Dendritic cell treated with granulocyte-macrophage colony-stimulating factor and Interleukin-4, amounts not matched to agents 40 ng/mL and 50 ng/mL, for 4 days (primary cell): ENCODE results near the gene A1BG.
"Not testable (repeated sequence)": the region's sequence is repeated elsewhere in the genome, so short reads cannot be mapped to it uniquely, and the experiment has no call there.

Source experiments
- H3K27ac Mint-ChIP-seq: one replicate; pipeline ENCODE4 v1.8.0; 2022; ENCODE audit warnings: mild to moderate bottlenecking, mixed read lengths
- H3K27me3 Mint-ChIP-seq: one replicate; pipeline ENCODE4 v1.8.0; 2022; ENCODE audit warnings: mild to moderate bottlenecking, mixed read lengths
- H3K36me3 Mint-ChIP-seq: one replicate; pipeline ENCODE4 v1.8.0; 2022; ENCODE audit warnings: low read depth, mixed read lengths
- H3K4me1 Mint-ChIP-seq: one replicate; pipeline ENCODE4 v1.8.0; 2022; ENCODE audit warnings: low read depth, mixed read lengths
- H3K4me3 Mint-ChIP-seq: one replicate; pipeline ENCODE4 v1.8.0; 2022; ENCODE audit warnings: mild to moderate bottlenecking, moderate library complexity, mixed read lengths
- H3K9me3 Mint-ChIP-seq: one replicate; pipeline ENCODE4 v1.8.0; 2022; ENCODE audit warnings: mixed read lengths
- intact Hi-C: fragments of 100-400 bp; cut with micrococcal nuclease; formaldehyde crosslinking; loops from one replicate; pipeline ENCODE4 v1.15.0; 2022

The A1BG gene

DNA sequence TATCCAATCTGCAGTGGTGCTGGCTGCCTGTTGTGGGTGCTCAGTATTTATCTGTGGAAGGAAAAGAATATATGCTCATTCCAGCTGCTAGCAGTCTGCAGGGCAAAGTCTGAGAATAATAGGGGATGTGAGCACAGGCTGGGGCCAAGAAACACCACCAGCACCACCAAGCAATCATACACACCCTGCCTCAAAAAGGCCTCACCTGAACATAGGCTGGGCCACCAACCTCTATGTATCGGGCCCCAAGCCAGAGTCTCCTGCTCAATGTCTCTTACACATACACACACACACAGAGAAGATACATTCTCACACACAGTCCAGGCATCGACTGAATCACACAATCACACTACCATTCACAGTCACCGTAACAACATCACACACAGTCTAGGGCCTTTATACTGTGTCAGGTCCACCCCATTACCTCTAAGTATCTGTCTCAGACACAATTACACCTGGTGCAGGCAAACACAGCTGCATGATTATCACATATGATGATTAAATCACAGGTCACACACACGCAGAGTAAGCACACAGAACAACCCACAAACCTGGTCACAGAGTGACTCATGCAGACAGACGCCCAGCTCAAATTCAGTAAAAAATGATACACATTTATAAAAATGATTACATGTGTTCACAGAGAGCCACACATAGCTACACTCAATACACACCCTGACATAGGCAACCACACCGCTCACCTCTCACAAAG lies 27.8 kb downstream of the A1BG start:
- Mint-ChIP-seq H3K9me3 (no peaks in the 10 kb centered on the region), H3K36me3 (peaks cover 6% of the 10 kb centered on the region), H3K27me3 (no peaks in the 10 kb centered on the region), H3K4me1 (peaks cover 8% of the 10 kb centered on the region), H3K4me3 (no peak overlapping the region), H3K27ac (no peak overlapping the region)
- intact Hi-C loops = loop anchor here (5.0 kb wide), 1 partner anchor 152 kb away; the partner anchor contains the start of gene ZNF446

DNA sequence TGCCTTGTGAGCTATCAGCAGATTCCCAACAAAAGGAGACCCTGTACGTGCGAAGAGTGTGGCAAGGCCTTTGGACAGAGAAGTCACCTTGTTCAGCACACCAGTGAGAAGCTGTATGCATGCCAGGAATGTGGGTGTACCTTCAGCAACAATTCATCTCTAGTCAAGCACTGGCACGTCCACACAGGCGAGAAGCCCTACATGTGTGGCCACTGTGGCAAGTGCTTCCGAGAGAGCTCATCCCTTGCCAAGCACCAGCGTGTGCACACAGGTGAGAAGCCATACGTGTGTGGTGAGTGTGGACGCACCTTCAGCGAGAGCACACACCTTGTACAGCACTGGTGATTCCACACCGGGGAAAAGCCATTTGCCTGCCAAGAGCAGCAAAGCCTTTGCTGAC lies 34.1 kb downstream of the A1BG start:
- Mint-ChIP-seq H3K4me3 (no peak overlapping the region), H3K27ac (no peak overlapping the region), H3K27me3 (no peaks in the 10 kb centered on the region), H3K4me1 (no peaks in the 10 kb centered on the region), H3K36me3 (peaks cover 40% of the 10 kb centered on the region), H3K9me3 (peaks cover 9% of the 10 kb centered on the region)
- intact Hi-C loops = no loop called here

DNA sequence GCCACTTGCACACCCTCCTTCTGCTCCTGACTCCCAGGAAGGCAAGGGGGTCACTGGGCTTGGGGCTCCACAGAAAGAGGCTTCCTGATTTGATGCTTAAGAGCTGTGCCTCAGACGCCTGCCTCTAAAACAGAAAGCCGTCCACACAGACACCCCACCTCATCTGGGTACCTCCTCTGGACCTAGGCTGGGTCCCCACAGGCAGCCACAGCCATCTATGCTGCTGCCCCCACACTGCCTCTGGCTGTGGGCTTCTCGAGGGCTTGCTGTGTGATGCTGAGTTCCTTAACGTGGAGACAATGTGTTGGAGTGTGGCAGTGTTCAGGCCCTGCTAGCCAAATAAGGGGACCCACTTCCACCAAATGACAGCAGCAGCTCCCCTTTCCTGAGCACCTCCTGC lies 35.0 kb downstream of the A1BG start:
- peaks cover 9% of the 10 kb centered on the region for H3K9me3 Mint-ChIP-seq
- no peak overlapping the region for H3K4me3 Mint-ChIP-seq
- peaks cover 49% of the 10 kb centered on the region for H3K36me3 Mint-ChIP-seq
- no peaks in the 10 kb centered on the region for H3K27me3 Mint-ChIP-seq
- intact Hi-C loops = no loop called here
- no peak overlapping the region for H3K27ac Mint-ChIP-seq
- H3K4me1 Mint-ChIP-seq = no peaks in the 10 kb centered on the region

DNA sequence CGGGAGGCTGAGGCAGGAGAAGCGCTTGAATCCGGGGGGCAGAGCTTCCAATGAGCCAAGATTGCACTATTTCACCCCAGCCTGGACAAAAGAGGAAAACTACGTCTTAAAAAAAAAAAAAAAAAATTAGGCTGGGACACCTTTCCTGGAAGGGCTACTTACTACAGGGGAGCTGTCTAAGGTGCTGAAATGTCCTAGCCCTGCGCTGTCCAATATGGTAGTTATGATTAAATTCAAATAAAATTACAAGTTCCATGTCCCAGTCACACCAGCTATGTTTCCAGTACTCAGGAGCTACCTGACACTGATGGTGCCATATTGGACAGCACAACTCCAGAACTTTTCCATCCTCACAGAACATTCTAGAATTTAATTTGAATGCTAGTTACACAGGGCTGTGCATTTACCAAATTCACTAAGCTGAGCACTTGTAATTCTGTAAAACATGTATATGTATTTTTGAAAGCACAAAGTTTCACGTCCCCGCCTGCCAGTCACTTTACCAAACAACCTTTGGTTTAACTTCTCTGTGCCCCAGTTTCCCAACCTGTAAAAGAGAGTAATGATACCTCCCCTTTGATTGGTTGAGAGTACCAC lies 35.7 kb downstream of the A1BG start:
- Mint-ChIP-seq H3K9me3 (peaks cover 13% of the 10 kb centered on the region), H3K4me3 (no peak overlapping the region), H3K4me1 (no peaks in the 10 kb centered on the region), H3K36me3 (peaks cover 53% of the 10 kb centered on the region), H3K27ac (no peak overlapping the region), H3K27me3 (no peaks in the 10 kb centered on the region)
- intact Hi-C loops = no loop called here

DNA sequence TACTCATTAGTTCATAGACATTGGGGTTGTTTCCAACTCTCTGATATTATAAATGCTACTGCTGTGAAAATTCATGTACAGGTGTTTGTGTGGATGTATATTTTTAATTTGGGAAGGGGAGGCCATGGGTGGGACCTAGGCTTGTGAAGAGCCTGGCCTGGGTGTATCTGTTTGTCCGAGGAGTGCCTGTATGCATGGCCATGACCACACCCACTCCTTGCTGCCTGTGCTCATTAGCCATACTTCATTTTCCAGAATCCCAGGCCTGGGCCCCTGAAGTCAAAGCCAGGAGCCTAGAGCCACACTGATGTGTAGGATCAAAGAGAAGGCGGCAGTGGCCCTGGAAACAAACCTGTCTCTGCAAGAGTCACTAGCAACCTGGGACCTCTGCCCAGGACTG lies 37.7 kb downstream of the A1BG start:
- H3K4me1 Mint-ChIP-seq = no peaks in the 10 kb centered on the region
- intact Hi-C loops = no loop called here
- peaks cover 71% of the 10 kb centered on the region for H3K36me3 Mint-ChIP-seq
- H3K9me3 Mint-ChIP-seq = peaks cover 33% of the 10 kb centered on the region
- no peaks in the 10 kb centered on the region for H3K27me3 Mint-ChIP-seq
- no peak overlapping the region for H3K27ac Mint-ChIP-seq
- no peak overlapping the region for H3K4me3 Mint-ChIP-seq

DNA sequence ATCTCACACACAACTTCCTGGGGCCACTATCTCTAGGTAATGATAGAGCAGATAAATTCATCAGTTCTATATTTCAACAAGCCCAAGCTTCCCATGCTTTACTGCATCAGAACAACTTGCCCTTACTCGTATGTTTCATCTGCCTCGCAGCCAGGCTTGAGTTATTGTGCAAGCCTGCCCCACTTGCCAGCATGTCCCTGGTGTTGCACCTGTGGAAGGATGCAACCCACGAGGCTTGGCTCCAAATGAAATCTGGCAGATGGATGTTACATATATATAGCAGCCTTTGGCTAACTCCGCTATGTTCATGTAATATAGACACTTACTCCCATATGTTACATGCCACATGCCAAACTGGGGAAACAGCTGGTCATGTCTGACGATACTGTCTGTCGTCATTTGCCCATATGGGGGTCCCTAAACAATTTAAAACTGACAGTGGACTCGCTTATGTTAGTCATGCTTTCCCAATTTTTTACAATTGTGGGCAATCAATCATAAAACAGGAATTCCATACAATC lies 41.9 kb downstream of the A1BG start:
- Mint-ChIP-seq H3K27ac (no peak overlapping the region), H3K9me3 (peaks cover 56% of the 10 kb centered on the region), H3K4me3 (no peak overlapping the region), H3K27me3 (no peaks in the 10 kb centered on the region), H3K4me1 (peaks cover under 1% of the 10 kb centered on the region), H3K36me3 (peaks cover 100% of the 10 kb centered on the region)
- intact Hi-C loops = no loop called here

DNA sequence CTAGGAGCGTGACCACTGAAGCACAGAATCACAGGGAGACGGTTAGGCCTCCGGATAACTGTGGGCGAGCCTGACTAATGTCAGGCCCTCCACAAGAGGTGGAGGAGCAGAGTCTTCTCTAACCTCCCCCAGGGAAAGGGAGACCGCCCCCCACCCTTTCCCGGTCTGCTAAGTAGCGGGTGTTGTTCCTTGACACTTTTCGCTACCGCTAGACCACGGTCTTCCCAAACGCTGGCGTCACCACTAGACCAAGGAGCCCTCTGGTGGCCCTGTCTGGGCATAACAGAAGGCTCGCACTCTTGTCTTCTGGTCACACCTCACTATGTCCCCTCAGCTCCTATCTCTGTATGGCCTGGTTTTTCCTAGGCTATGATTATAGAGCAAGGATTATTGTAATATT lies 42.6 kb downstream of the A1BG start:
- H3K4me1 Mint-ChIP-seq, H3K27ac Mint-ChIP-seq, H3K4me3 Mint-ChIP-seq, H3K27me3 Mint-ChIP-seq, intact Hi-C loops: not testable (repeated sequence)
- Mint-ChIP-seq H3K9me3 (peaks cover 56% of the 10 kb centered on the region), H3K36me3 (peaks cover 100% of the 10 kb centered on the region)

DNA sequence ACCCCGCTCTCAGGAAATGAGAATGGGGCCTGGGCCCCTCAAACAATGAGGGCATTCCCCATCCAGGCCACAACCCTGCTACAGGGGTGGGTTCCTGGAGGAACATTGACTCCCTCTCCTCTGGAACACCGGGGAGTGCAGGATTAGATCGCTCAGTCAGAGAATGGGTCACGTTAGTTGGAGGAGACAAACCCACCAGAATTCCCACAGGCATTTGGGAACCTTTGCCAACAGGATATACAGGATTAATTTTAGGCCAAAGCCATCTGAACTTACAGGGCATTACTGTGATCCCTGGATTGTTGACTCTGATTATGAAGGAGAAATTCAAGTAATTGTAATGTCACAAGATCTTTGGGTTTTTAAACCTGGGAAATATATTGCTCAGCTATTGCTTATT lies 45.6 kb downstream of the A1BG start:
- H3K9me3 Mint-ChIP-seq = peaks cover 53% of the 10 kb centered on the region
- peaks cover 95% of the 10 kb centered on the region for H3K36me3 Mint-ChIP-seq
- H3K4me3 Mint-ChIP-seq = no peak overlapping the region

DNA sequence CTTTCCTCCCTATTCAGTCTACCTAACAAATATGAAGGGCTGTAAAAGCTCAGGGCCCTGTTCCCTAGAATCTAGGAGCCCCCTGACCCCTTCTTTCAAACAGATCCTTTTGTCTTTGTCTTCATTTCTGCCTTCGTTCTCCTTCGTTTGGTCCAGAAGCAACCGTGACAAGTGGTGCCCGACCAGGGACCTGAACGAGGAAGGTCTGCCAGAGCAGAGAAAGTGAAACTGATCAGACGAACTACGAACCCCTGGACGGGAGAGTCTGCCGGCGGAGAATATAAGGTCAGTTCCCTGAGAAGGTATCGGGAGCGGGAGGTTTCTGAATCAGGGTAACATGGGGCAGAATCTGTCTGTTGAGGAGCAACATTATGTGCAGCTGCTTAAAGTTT lies 47.4 kb downstream of the A1BG start:
- H3K4me1 Mint-ChIP-seq = peaks cover 14% of the 10 kb centered on the region
- peaks cover 95% of the 10 kb centered on the region for H3K36me3 Mint-ChIP-seq

More for the DNA sequence above, 45.6 kb downstream of the A1BG start:
- no peak overlapping the region for H3K27ac Mint-ChIP-seq
- H3K4me1 Mint-ChIP-seq = peaks cover 14% of the 10 kb centered on the region
- intact Hi-C loops = no loop called here
- H3K27me3 Mint-ChIP-seq = no peaks in the 10 kb centered on the region

DNA sequence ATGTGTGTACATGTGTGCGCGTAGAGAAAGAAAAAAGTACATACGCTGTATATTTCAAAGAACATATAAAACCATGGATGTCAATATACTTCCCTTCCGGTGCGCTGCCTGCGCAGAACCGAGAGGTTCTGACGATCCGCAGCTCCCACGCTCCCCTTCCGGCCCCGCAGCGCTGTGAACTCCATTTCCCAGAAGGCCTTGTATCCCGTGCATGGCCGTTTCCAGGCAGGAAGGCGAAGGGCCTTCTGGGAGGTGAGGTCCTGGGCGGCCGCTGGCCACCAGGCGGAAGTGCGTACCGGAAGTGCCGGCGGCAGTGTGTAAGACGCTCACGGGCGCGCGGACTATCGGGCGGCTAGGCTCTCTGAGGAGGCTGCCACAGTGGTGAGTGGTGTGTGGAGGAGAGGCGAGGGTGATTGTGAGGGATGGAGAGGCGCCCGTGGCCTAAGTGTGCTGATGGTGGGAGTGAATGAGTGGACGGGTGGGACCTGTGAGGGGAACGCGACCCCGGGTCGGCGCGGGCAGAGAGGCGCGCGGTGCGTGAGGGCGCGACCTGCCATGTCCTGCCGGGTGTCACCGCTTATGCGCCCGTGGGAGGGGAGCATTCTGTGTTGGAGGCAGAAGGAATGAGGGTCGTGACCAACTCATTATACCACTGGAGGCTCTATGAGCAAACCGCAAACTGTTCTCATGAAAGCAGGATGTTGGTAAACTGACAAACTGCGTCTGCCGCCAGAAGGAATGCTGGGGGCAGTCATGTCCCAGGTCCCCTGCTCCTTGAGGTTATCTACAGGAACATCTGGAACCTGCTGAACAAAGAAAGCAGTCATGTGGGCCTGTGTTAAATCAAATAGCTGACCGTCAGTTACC lies 48.0 kb downstream of the A1BG start, which contains the start of gene ERVK3-1:
TSS of gene ERVK3-1 (plus strand) at position 313 of the 867 bp plus-strand sequence. CDS start 6,792 bp downstream, outside the sequence.
- H3K4me1 Mint-ChIP-seq = peaks cover 14% of the 10 kb centered on the region
- H3K27me3 Mint-ChIP-seq = no peaks in the 10 kb centered on the region
- intact Hi-C loops = loop anchor here (1.0 to 2.0 kb wide), 5 partner anchors 22 to 122 kb away; partner anchors contain the start of genes RPS5, ZNF274 and ZNF497
- H3K27ac Mint-ChIP-seq = peak within 1 kb of the TSS; percentile 97
- peaks cover 44% of the 10 kb centered on the region for H3K9me3 Mint-ChIP-seq
- peaks cover 95% of the 10 kb centered on the region for H3K36me3 Mint-ChIP-seq
- peak within 1 kb of the TSS; percentile 95 for H3K4me3 Mint-ChIP-seq

More for the DNA sequence above, 47.4 kb downstream of the A1BG start:
- peak overlapping the region; percentile 95 for H3K4me3 Mint-ChIP-seq
- peaks cover 44% of the 10 kb centered on the region for H3K9me3 Mint-ChIP-seq
- peak overlapping the region; percentile 97 for H3K27ac Mint-ChIP-seq
- intact Hi-C loops = loop anchor here (1.0 to 2.0 kb wide), 5 partner anchors 21 to 123 kb away; partner anchors contain the start of genes RPS5, ZNF274 and ZNF497
- H3K27me3 Mint-ChIP-seq = no peaks in the 10 kb centered on the region

DNA sequence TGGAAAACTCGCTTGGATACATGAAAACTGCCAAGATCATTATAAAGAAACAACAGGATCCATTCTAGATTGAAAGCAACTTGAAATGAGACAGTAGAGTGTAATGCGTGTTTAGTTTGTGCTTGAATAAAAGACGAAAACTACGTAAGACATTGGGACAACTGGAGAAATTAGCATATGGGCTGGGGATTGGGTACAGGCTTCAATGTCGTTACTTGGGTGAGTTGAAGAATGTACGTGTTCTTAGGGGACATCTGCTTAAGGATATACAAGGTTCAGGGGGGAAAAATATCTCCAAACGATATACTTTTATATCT lies 48.6 kb downstream of the A1BG start:
- no peaks in the 10 kb centered on the region for H3K27me3 Mint-ChIP-seq
- H3K36me3 Mint-ChIP-seq = peaks cover 95% of the 10 kb centered on the region
- H3K9me3 Mint-ChIP-seq = peaks cover 44% of the 10 kb centered on the region
- peaks cover 14% of the 10 kb centered on the region for H3K4me1 Mint-ChIP-seq
- H3K27ac Mint-ChIP-seq = peak overlapping the region; percentile 97
- H3K4me3 Mint-ChIP-seq = peak overlapping the region; percentile 95
- intact Hi-C loops = loop anchor here (1.0 to 2.0 kb wide), 5 partner anchors 23 to 121 kb away; partner anchors contain the start of genes RPS5, ZNF274 and ZNF497

DNA sequence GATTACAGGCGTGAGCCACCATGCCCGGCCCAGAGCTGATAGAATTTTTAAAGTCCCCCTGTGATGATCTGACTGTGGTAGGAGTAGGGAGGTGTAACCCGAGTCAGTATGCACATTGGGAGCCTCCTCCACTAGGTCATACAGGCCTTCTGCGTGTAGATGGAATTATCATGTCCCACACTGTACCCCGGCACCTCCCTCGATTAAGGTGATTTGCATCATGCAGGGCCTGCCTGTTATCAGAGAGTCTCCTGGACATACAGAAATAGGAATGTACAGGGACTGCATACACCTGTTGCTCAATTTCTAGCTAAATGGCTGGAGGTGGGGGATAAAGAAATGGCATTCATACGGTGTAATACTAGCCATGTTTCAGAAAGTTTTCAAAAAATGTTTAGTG lies 49.0 kb downstream of the A1BG start:
- no peaks in the 10 kb centered on the region for H3K27me3 Mint-ChIP-seq
- no peak overlapping the region for H3K4me3 Mint-ChIP-seq
- intact Hi-C loops = loop anchor here (2.0 kb wide), 1 partner anchor 59 kb away; the partner anchor contains the start of gene ZNF497
- H3K9me3 Mint-ChIP-seq = peaks cover 42% of the 10 kb centered on the region
- H3K4me1 Mint-ChIP-seq = peaks cover 14% of the 10 kb centered on the region
- H3K36me3 Mint-ChIP-seq = peaks cover 95% of the 10 kb centered on the region
- H3K27ac Mint-ChIP-seq = peak overlapping the region; percentile 97

DNA sequence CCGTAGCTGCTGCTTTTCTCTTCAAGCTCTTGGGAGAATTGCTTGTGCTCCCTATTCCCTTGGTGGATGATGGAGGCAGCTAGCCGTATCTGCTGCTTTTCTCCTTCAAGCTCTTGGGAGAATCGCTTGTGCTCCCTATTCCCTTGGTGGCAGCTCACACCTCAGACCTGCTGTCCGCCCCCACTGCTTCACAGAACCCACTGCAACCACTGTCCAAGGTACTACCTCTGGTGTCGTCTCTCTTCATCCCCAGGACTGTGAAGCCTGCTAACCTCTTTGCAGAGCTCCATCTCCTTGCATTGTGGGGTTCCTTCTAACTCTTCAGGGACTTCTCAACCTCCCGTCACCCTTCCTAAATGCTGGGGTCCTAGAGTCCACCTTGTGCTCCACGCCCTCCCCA lies 52.7 kb downstream of the A1BG start:
- intact Hi-C loops = no loop called here
- Mint-ChIP-seq H3K4me3 (no peak overlapping the region), H3K4me1 (peaks cover 7% of the 10 kb centered on the region), H3K36me3 (peaks cover 95% of the 10 kb centered on the region), H3K27ac (no peak overlapping the region), H3K27me3 (no peaks in the 10 kb centered on the region), H3K9me3 (peaks cover 56% of the 10 kb centered on the region)
